ENCODE measurements around the gene DNMT1.

The DNMT1 gene

GRCh38 chr19:10107254-10107653, 87.5 kb downstream of the DNMT1 start:
- peak overlapping the region; percentile 85 for H3K4me3 Mint-ChIP-seq
- H3K9me3 Mint-ChIP-seq, result no peaks in the 10 kb centered on the region
- peak overlapping the region; percentile 84 for H3K27ac Mint-ChIP-seq
- H3K4me1 Mint-ChIP-seq (ENCODE audit: low read depth), result peaks cover 83% of the 10 kb centered on the region
- intact Hi-C loops (cut with micrococcal nuclease), result no loop called here
- no peaks in the 10 kb centered on the region for H3K27me3 Mint-ChIP-seq
- H3K36me3 Mint-ChIP-seq (ENCODE audit: low read depth), result peaks cover 63% of the 10 kb centered on the region

GRCh38 chr19:10106100-10106936, 88.4 kb downstream of the DNMT1 start, which contains the start of gene PPAN:
TSS of gene PPAN (plus strand) at chr19:10106362. CDS start at chr19:10106395, 33 bp downstream.
- Mint-ChIP-seq H3K27ac (peak within 1 kb of the TSS; percentile 84), H3K27me3 (no peaks in the 10 kb centered on the region), H3K9me3 (no peaks in the 10 kb centered on the region), H3K36me3 (ENCODE audit: low read depth) (peaks cover 53% of the 10 kb centered on the region), H3K4me1 (ENCODE audit: low read depth) (peaks cover 81% of the 10 kb centered on the region), H3K4me3 (peak within 1 kb of the TSS; percentile 85)
- intact Hi-C loops (cut with micrococcal nuclease), result no loop called here

- Mint-ChIP-seq H3K27ac (peak overlapping the region; percentile 84), H3K4me1 (ENCODE audit: low read depth) (peaks cover 81% of the 10 kb centered on the region), H3K27me3 (no peaks in the 10 kb centered on the region), H3K9me3 (no peaks in the 10 kb centered on the region), H3K36me3 (ENCODE audit: low read depth) (peaks cover 46% of the 10 kb centered on the region), H3K4me3 (peak overlapping the region; percentile 15)
- intact Hi-C loops (cut with micrococcal nuclease), result no loop called here
Measured at GRCh38 chr19:10105509-10106099, 89.1 kb downstream of the DNMT1 start.

GRCh38 chr19:10104665-10105508, 89.9 kb downstream of the DNMT1 start:
- no peaks in the 10 kb centered on the region for H3K27me3 Mint-ChIP-seq
- H3K4me1 Mint-ChIP-seq (ENCODE audit: low read depth), result peaks cover 79% of the 10 kb centered on the region
- intact Hi-C loops (cut with micrococcal nuclease), result no loop called here
- H3K27ac Mint-ChIP-seq, result peak overlapping the region; percentile 84
- H3K4me3 Mint-ChIP-seq, result no peak overlapping the region
- peaks cover 39% of the 10 kb centered on the region for H3K36me3 Mint-ChIP-seq (ENCODE audit: low read depth)
- no peaks in the 10 kb centered on the region for H3K9me3 Mint-ChIP-seq

GRCh38 chr19:10104130-10104513, 90.6 kb downstream of the DNMT1 start:
- intact Hi-C loops (cut with micrococcal nuclease), result no loop called here
- Mint-ChIP-seq H3K27me3 (no peaks in the 10 kb centered on the region), H3K36me3 (ENCODE audit: low read depth) (peaks cover 31% of the 10 kb centered on the region), H3K4me3 (no peak overlapping the region), H3K27ac (peak overlapping the region; percentile 84), H3K9me3 (no peaks in the 10 kb centered on the region), H3K4me1 (ENCODE audit: low read depth) (peaks cover 79% of the 10 kb centered on the region)

GRCh38 chr19:10102787-10103236, 91.9 kb downstream of the DNMT1 start:
- Mint-ChIP-seq H3K36me3 (ENCODE audit: low read depth) (peaks cover 18% of the 10 kb centered on the region), H3K27me3 (no peaks in the 10 kb centered on the region), H3K4me1 (ENCODE audit: low read depth) (peaks cover 87% of the 10 kb centered on the region), H3K4me3 (no peak overlapping the region), H3K9me3 (no peaks in the 10 kb centered on the region), H3K27ac (peak overlapping the region; percentile 84)
- intact Hi-C loops (cut with micrococcal nuclease), result no loop called here

- Mint-ChIP-seq H3K27me3 (no peaks in the 10 kb centered on the region), H3K27ac (peak overlapping the region; percentile 68), H3K4me3 (no peak overlapping the region), H3K9me3 (no peaks in the 10 kb centered on the region), H3K36me3 (ENCODE audit: low read depth) (no peaks in the 10 kb centered on the region), H3K4me1 (ENCODE audit: low read depth) (peaks cover 71% of the 10 kb centered on the region)
- intact Hi-C loops (cut with micrococcal nuclease), result no loop called here
Measured at GRCh38 chr19:10100163-10100785, 94.5 kb downstream of the DNMT1 start.

GRCh38 chr19:10096615-10096963, 98.2 kb downstream of the DNMT1 start:
- peaks cover 26% of the 10 kb centered on the region for H3K36me3 Mint-ChIP-seq (ENCODE audit: low read depth)
- H3K9me3 Mint-ChIP-seq, result no peaks in the 10 kb centered on the region
- H3K27ac Mint-ChIP-seq, result peak overlapping the region; percentile 86
- peaks cover 2% of the 10 kb centered on the region for H3K27me3 Mint-ChIP-seq
- H3K4me3 Mint-ChIP-seq, result peak overlapping the region; percentile 75
- peaks cover 44% of the 10 kb centered on the region for H3K4me1 Mint-ChIP-seq (ENCODE audit: low read depth)
- intact Hi-C loops (cut with micrococcal nuclease), result no loop called here

GRCh38 chr19:10095948-10096614, 98.7 kb downstream of the DNMT1 start:
- no peaks in the 10 kb centered on the region for H3K9me3 Mint-ChIP-seq
- intact Hi-C loops (cut with micrococcal nuclease), result no loop called here
- H3K4me3 Mint-ChIP-seq, result peak overlapping the region; percentile 75
- peaks cover 41% of the 10 kb centered on the region for H3K4me1 Mint-ChIP-seq (ENCODE audit: low read depth)
- peak overlapping the region; percentile 86 for H3K27ac Mint-ChIP-seq
- peaks cover 2% of the 10 kb centered on the region for H3K27me3 Mint-ChIP-seq
- peaks cover 31% of the 10 kb centered on the region for H3K36me3 Mint-ChIP-seq (ENCODE audit: low read depth)

- peaks cover 36% of the 10 kb centered on the region for H3K36me3 Mint-ChIP-seq (ENCODE audit: low read depth)
- peaks cover 2% of the 10 kb centered on the region for H3K27me3 Mint-ChIP-seq
- intact Hi-C loops (cut with micrococcal nuclease), result no loop called here
- H3K27ac Mint-ChIP-seq, result peak overlapping the region; percentile 86
- H3K9me3 Mint-ChIP-seq, result no peaks in the 10 kb centered on the region
- H3K4me3 Mint-ChIP-seq, result no peak overlapping the region
- H3K4me1 Mint-ChIP-seq (ENCODE audit: low read depth), result peaks cover 36% of the 10 kb centered on the region
Measured at GRCh38 chr19:10095622-10095947, 99.2 kb downstream of the DNMT1 start.

GRCh38 chr19:10093295-10094186, 101.2 kb downstream of the DNMT1 start:
- intact Hi-C loops (cut with micrococcal nuclease), result no loop called here
- peaks cover 25% of the 10 kb centered on the region for H3K4me1 Mint-ChIP-seq (ENCODE audit: low read depth)
- H3K27ac Mint-ChIP-seq, result no peak overlapping the region
- H3K4me3 Mint-ChIP-seq, result no peak overlapping the region
- peaks cover 53% of the 10 kb centered on the region for H3K36me3 Mint-ChIP-seq (ENCODE audit: low read depth)
- H3K9me3 Mint-ChIP-seq, result no peaks in the 10 kb centered on the region
- H3K27me3 Mint-ChIP-seq, result peaks cover 2% of the 10 kb centered on the region

GRCh38 chr19:10092648-10093294, 102.0 kb downstream of the DNMT1 start:
- peaks cover 19% of the 10 kb centered on the region for H3K4me1 Mint-ChIP-seq (ENCODE audit: low read depth)
- H3K36me3 Mint-ChIP-seq (ENCODE audit: low read depth), result peaks cover 54% of the 10 kb centered on the region
- no peak overlapping the region for H3K4me3 Mint-ChIP-seq
- H3K9me3 Mint-ChIP-seq, result no peaks in the 10 kb centered on the region
- peaks cover 2% of the 10 kb centered on the region for H3K27me3 Mint-ChIP-seq
- intact Hi-C loops (cut with micrococcal nuclease), result no loop called here
- H3K27ac Mint-ChIP-seq, result no peak overlapping the region

Data from dendritic cell treated with granulocyte-macrophage colony-stimulating factor and Interleukin-4, amounts not matched to agents 40 ng/mL and 50 ng/mL, for 4 days (primary cell).